ENCODE measurements around the gene SNX3.

SNX3 gene

DNA sequence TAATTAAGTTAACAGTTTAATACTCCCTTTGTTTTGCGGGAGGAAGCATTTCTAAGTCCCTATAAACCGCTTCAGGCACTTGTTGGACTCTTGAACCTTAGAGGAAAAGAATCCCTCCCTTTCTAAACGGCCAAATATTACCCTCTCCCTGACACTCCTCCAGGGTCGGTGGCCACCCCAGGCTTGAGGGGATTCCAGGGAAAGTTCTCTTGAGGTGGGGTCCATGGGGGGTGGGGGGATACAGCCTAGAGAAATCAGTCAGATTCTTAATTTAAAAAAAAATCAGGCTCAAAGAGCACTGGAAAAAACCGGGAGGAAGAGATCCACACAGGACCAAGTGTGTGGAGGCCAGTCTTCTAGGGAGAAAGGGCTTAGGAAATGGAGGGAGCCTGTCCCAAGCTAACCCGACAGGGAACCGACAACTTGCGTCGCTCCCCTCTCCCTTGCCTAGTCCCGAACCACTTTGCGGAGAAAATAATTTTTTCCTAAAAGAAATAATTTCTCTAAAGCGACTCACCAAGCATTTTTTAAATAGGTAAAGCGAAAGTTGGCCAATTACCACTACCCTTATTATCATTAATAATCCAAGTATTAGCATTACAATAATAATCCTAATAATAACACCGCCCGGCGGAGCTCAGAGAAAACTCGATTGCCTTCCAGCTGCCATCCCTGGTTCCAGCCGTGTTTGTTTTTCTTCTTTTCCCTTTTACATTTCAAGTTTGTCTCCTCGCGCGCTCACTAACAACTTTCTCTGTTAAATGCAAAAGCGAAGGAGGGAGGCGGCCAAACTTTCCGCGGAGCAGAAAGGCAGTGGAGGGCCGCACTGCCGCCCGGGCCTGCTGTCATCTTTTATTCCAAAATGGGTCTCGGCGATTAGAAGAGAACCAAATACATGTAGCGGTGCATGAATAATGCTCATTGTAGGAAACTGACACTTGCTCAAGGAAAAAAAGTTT is 90.2 kb downstream of the SNX3 start:
- no peak for DNase-seq (ENCODE audit: low read depth)

GRCh38 chr6:108169464-108170331 is 91.1 kb downstream of the SNX3 start:
- DNase-seq (ENCODE audit: low read depth) = no peak

- DNase-seq (ENCODE audit: low read depth) = no peak
Measured at GRCh38 chr6:108168501-108169463, 92.1 kb downstream of the SNX3 start.

DNA sequence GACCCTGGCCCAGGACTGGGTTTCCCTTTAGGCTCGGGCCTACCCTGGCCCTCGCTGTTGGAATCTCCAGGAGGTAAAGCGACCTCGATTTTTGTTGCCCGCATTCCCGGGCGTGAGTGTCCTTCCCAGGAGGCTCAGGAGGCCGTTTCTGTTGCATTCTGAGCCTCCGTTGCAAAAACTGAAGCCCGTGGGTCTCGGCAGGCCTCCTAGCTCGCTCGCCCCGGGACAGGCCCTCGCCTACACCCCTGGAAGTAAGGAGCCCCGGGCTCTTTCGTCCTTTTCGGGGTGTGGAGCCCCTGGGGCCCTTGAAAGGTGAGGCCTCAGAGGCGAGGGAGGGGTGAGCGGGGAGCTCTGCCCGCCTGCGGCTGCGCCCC is 92.8 kb downstream of the SNX3 start:
- no peak for DNase-seq (ENCODE audit: low read depth)

DNA sequence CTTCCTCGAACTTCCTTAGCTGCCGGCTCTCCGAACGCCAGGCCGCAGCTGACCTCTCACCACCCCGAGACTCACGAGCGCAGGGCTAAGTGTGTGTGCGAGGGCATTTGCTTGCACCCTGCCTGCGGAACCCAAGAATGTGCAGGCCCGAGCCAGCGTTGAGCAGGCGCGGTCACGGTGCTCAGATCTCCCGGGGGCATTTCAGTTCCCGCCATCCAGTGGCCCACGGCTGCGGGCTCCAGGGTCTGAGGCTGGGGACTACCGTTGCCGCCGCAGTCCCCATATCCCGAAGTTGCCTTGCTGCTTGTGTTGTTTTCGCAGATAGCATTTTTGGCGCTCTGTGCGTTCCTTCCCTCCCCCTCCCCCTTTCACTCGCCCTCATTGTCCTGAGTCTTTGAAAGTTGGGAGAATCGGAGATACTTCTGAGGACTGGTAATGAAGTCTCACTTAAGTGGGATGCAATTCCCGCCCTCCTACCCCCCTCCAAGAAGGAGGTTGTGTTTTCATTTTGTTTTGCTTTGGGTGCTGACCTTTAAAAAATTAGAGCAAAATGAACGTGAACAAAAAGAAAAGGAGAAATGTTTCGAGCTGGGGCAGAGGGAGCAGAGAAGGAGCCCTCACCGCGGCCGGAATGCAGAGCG is 93.3 kb downstream of the SNX3 start:
- DNase-seq (ENCODE audit: low read depth) = no peak

DNA sequence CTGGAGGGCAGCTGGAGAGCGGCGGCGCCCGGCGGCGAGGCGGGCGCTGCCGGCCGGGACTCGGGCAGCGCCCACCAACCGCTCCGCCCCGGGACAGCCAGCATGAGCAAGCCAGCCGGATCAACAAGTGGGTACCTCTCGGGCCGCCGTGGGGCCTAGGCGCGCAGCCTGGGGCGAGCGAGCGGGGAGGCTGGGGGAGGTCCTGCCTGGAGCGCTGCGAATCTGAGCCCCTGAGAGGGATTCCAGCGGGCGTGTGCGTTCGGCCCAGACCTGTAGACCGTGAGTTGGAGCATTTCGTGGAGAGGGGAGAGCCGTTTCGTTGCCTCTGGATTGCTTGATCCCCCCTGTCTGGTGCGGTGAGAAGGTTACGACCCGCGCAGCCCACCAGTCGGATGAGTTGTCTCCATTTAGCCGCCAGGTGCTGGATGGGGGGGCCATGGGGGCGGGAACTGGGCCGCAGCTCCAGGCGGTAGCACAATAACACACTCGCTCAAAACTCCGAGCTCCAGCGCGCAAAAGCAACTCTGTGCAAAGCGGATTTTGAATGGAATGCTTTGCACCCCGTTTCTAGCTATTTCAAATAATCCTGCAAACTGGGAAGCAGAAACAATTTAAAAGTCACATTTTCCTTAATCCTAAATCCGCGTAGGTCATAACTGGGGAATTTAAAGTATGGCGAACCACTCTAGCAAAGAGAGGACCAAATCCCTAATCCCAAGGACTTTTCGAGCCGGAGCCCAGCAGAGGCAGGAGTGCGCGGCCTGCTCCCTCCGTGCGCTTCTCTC is 94.0 kb downstream of the SNX3 start:
- DNase-seq (ENCODE audit: low read depth) = no peak

- no peak for DNase-seq (ENCODE audit: low read depth)
Measured at GRCh38 chr6:108165714-108166663, 94.9 kb downstream of the SNX3 start, which contains the start of gene NR2E1. NR2E1 (plus strand) TSS chr6:108166022; CDS start chr6:108166766, 744 bp downstream.

DNA sequence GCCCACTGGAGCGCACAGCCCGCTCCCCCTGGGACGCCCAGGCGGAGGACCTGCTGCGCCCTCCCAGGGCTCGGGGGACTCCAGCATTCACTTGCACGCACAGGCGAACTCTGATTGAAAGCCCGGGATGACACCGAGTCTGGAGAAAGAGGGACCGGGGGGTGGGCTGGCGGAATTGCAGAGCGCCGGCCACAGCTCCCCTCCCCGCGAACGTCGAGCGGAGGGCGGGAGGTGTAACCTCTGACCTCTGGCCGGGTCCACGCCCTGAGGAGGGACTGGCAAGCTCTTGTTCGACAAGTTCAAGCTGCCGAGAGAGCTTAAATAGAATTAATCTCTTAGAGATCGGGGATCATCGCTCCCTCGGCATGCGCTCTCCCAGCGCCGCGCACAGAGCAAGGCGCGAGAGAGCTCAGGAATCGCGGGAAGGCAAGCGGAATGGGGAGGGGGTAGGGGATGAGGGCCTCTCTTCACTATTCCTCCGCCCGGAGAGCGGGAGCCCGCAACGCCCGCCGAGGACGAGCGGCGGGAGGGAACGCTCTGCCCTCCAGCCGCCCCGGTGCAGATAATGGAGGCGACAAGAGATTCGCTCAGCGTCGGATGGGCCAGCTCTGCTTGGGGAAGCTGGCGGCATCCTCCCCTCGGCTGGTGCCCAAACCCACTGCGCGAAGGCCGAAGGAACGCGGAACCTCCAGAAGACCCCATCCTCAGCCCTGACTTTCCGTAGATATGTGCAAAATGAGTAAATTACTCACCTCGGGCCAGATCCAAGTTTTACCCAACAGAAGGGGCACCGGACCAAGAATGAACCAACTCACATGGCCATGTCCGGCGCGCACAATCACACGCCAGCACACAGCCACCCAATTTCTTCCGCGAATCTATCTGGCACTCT is 95.8 kb downstream of the SNX3 start:
- no peak for DNase-seq (ENCODE audit: low read depth)

DNA sequence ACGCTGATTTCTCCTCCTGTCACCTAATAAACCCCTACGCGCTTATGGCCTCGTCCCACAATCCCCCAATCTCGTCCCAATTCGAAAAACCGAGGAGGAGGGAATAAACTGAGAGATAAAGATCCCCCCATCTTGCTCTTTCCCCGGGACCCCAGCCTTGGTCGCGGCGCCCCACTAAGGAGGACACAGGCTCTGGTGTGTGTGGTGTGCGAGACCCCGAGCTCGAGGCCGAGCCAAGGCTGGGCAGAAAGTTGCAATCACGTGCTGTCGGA is 96.4 kb downstream of the SNX3 start:
- DNase-seq (ENCODE audit: low read depth) = no peak

GRCh38 chr6:108163644-108164542 is 96.9 kb downstream of the SNX3 start:
- DNase-seq (ENCODE audit: low read depth) = no peak

DNA sequence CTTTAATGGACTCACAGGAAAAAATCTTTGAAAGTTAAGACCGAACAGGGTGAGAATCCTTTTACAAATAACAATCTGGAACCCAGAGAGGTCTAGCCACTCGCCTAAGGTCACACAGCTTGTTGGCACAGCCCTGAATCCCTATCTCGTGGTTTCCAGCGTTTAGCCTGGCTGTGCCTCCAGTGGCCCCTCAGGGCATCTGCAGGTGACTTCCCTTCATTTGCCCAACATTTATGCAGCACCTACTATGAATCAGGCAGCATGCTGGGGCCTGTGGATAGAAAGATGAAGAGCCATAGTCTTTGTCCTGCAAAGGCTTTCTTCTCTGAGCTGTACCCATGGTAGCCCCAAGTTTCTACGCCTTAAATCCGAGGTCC is 97.6 kb downstream of the SNX3 start:
- DNase-seq (ENCODE audit: low read depth) = no peak

DNA sequence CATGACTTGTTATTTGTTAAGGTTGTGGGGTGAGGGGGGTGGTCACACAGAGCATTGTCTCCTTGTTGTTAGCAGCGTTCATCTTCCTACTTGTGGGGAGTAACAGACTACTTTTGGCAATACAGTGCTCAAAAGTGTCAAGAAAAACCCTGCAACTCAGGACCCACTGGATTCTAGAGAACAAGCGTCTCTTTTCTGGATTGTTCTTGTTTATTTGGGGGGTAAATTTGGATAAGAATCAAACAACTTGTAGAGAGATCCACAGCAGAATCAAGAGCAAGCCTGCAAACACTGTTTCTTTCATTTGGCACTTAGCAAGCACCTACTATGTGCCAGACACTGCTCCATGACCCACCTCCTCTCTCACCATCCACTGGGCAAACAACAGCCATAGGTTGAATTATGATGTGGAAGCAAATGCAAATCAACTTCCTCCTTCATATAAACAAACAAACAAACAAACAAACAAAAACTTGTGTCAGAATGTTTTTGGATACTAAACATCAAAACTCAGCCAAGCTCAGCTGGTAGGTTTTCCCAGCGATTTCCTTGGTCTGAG is 99.0 kb downstream of the SNX3 start:
- DNase-seq (ENCODE audit: low read depth) = no peak
